NCI-H748 (cell line): ENCODE data around the gene GIT1.

Experiments used
- DNase-seq: peaks from one replicate; lab custom pipeline; 2025; ENCODE audit not compliant: unreplicated experiment; lab: John Stamatoyannopoulos, UW

The GIT1 gene

DNA sequence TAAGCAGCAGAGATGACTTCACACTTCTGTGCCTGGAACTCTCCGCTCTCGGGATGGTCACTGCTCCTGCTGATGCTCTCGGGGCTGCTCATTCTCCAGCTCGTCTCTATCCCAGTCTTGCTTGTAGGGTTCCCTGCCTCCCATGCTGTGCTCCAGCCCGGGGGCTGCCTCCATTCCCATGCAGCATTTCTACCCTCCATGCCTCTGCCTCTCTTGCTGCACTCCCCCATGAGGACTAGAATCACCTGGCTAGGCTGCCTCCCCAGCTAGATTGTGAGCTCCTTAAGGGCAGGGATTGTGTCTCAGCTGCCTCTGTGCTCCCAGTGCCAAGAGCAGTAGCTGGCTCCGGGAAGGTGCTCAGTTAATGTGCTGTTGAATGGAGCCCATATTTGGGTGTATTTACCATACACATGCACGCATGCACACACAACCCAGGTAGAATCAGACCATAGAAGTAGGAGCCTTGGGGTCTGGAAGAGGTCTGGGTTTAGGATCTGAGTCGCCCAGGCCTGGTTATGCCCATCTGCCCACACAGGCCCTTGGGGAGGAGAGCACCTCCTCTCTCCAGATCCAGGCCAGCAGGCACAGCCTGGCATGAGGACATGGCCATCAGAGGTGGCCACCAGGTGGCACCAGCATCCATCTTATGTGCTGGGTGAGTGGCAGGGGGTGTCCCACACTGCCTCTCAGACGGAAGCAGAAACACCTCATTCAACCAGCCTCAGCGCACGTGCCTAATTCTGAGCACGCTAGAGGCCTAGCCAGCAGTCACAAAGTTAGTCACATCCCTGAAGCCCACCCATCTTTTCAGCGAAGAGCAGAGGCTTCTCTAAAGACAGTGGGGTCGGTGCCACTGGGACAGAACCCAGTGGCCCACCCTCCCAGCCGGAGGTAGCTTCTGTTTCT, 9.3 kb downstream of the GIT1 start:
- DNase-seq = peak; percentile 83

DNA sequence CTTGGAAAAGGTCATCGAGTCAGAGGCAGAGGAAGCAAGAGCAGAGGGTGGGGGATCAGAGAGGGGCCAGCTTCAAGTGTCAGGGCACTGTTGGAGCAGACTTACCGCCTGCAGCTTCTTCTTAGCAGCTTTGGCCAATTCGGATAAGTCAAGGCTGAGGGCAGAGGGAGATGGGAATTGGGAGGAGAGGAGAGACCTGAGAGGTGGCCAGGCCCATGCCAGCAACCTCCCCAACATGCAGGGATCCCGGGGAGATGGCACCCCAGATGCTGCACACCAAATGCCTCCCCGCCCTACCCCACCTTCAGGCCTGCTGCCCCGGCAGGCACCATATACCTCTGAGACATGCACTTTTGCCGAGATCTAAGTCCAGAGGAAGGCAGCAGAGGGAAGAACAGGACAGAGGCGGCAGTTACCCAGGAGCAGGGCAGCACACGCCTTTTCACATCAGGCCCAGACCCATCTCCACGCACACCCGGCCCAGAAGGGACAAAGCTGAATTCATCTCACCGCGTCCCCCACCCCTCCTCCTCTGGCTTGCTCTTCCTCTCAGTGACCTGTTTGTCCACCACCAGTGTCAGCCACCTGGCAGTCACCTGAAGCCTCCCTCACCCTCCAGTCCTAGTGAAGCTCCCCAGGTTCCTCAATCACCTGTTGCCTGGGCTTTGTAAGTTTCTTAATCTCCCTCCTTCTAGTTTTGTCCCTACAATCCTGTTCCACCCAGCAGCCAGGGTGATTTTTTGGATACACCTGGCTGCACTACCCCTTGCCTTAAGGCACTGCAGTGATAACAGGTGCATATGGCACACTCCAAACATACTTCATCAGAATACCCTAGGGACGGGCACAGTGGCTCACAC, 10.6 kb downstream of the GIT1 start:
- DNase-seq = no peak

DNA sequence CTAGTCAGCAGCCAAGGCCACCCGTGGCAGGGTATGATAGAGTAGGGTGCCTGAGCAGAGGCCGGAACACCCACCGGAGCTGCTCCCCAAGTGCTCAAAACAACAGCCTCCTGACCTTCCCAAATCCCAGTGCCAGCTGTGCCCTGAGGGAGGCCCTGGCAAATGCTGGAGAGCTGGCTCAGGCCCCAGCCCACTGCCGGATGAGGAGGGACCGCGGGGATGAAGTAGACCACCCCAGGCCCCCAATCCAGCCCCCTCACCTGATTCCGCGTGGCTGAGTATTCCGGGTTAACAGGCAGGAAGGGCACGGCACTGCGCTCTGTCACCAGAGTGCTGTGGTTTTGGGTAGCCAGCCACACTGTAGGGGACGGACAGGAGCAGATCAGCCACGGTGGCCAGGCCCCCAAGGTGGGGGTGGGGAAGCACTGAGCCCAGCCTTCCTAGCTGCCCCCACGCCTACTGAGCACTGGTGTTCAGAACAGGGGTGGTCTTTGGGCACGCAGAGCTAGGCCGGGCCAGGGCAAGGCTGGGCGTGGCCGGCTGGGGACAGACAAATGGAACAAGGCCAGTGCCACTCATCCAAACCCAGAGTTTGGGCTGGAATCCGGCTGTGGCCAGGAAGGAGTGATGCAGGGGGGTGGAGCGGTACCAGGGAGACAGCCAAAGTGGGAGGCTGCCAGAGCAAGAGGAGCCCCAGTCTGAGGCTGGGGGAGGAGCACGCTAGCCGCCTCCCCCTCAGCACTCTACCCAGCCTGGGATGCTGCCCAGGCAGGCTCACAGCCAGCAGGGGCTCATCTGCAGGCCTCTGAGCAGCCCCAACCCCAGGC, 11.8 kb downstream of the GIT1 start:
- no peak for DNase-seq

DNA sequence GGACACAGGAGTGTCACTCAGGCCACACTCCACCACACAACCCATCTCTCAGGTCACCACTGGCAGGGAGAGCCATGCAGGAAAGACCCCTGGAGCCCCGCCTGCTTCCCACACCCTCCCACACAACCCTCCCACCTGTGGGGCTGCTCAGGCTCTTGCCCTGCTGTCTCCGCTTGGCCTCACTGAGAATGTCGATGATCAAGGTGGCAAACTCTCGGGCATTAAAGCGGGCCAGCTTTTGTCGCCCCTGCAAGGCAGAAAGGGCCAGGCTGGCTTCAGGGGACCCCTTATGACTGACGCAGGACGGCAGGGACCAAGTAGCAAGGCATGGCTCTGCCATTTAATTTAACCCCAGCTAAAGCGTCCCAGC, 12.5 kb downstream of the GIT1 start:
- DNase-seq = no peak

DNA sequence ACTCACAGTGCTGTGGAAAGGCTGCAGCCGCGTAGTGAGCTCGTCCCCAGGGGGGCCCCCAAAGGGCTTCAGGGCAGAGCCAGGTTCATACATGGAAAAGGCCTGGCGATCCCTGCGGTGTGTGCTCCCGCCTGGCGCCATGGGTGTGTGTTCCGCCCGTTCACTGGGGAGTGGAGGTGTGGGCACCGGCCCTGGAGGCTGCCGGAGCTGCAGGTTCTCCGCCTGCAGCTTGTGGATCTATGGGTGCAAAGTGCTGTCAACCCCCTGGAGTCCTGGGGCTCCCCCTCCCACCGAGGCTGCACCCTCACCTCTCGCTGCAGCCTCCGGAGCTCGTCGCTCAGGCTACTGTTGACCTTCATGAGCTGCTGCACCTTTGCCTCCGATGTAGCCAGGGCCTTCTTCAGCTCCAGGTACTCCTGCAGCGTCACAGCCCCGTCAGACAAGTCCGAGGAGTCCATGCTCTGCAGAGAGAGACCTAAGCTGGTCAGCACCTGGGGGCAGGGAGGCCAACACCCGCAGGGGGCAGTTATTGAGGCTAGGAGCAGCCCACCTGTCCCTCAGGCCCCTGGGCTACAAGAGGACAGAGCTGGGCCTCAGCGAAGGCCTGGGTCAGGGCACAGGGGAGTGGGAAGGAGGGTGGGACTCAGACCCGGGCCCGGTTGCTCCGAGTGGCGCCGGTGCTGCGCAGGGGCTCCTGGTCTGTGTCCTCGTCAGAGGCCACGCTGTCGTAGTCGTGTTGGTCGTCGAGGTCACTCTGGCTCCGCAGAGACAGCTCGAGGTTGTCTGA, 13.0 kb downstream of the GIT1 start:
- DNase-seq = no peak

DNA sequence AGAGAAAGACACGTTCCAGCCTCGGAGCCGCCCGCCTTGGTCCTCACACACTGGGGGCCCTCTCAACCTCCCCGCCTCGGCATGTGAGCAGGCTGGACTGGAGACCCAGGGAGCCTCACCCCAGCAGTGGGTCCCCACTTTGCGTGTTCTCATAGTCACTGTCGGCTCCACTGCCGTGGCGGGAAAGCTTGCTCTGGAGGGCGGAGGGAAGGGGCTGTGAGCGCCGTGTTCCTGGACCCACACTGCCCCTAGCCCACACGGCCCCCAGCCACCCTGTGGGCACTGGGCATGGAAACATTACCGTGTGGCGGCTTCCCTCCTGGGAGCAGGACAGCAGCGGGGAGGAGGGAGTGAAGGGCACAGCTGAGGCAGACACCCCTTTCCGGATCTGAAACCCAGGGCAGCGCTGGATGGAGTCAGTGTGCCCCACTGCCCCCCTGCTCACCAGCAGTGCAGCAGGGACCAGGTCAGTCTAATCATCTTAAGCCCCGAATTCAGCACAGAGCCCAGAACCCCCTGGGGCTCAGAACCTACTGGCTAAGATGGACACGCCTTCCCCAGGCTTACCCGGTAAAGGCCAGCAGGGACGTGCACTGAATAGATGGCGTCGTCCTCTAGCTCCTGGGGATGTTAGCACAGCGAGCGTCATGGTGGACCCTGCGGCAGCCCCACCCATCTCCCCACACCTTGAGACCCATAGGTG, 13.8 kb downstream of the GIT1 start:
- no peak for DNase-seq

DNA sequence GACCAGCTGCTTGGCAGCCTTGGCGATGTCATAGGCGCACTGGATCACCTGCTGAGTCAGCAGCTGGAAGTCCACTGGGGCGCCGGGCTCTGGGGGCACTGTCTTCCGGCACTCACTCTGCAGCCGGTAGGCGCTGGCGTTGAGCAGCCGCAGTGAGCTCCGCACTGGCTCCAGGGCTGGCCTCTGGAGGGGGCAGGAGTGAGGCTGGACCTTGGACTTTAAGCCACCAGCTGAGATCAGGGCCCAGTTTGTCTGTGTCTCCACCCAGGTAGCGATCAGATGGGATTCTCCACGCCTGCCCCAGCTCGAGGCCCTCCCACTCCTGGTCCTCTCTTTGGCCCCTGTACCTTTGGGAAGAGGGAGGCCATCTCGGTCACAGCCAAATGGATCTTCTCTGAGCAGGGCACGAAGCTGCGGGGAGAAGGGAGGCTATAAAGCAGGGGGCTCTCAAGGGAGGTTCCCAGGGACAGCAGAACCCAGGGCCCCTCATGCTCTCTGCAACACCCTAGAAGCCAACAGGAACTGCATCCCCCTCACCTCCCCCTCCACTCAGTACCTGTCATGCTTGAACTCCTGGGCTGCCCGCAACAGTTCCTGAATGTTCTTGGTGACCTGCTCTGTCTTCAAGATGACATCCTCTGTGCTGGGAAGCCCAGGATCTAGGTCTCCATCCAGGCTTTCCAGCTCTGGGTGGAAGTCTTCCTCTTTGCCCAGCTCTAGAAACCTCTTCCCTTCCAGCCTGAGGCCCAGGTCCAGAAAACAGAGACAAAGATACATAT, 14.5 kb downstream of the GIT1 start:
- no peak for DNase-seq

DNA sequence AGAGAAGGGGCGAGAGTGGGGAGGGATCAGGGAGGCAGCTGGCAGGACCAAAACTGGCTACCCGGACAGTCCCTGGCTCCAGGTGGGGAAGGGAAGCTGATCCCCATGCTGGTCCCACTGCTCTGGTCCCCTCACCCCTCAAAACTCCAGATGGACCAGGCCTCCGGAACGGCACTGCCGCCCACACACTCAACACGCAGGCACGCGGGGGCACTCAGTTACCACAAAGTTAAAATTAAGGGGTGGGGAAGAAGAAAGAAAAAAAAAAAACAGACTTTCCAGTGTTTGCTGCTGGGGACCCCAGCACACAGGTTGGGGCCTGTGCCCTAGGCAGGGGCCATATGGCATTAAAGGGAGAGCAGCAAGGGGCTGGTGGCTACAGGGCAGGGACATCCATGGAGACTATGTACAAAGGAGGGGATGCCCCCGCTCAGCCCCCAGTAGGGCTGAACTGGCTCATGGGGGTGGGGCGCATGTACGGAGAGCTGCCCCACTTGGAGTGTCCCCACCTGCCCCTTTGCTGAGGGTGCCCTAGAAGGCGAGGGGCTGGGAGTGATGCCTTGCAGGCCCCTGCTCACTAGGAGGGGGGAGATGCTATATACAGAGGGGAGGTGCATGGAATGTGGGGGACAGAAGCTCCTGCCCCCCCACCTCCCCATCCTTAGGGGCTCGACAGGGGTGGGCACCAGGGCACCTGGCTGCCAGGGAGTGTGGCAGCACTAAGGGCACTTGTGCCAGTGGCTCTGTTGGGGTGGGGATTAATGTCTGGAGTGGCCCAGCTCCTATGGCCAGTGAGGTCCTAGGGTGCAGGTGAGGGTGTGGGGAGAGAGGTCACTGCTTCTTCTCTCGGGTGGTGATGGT, 15.3 kb downstream of the GIT1 start:
- no peak for DNase-seq

DNA sequence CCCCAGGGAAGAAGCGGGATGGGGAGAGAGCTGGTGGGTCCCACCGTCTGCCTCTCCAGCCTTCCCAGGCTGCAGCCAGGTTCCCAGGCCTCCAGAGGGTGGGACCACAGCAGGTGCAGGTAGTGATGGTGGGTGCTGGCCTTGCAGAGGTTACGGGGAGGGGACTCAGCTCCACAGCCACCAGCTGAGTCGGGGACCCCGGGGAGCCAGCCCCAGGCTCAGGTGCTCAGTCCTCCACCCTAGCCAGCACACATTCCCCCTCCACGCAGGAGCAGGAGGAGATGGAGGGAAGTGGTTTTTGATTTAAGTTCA, 15.9 kb downstream of the GIT1 start:
- no peak for DNase-seq

DNA sequence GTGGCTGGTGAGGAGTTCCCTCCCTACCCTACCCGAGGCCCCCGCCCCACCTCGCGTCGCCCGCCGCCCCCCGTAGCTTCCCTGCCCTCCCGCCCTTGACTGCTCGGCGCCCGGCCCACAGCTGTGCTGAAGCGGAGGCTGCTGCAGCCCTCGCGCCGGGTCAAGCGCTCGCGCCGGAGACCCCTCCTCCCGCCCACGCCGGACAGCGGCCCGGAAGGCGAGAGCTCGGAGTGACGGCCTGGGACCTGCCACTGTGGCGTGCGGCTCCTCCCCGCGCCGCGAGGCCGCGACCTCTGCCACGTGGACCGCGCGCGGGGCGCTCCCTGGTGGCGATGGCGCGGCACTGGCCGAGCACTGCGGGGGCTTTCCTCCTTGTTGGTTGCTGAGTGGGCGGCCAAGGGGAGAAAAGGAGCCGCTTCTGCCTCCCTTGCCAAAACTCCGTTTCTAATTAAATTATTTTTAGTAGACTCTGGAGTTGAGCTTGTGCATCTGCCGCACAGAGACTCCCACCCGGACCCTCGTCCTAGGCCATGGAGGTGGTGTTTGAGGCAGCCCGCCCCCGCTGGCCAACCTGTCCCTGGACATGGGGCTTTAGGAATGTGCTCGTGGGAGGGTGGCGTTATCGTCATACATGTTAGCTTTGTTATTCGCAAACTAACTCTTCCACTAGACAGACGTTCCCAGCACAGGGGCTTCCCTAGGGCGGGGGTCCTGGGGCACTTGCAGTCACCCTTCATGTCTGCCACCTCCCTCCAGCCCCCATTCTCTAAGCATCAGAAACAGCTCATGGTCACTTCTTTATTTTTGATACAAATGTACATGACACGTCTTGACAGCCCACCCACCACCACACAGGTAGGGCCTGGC, 16.5 kb downstream of the GIT1 start:
- no peak for DNase-seq

DNA sequence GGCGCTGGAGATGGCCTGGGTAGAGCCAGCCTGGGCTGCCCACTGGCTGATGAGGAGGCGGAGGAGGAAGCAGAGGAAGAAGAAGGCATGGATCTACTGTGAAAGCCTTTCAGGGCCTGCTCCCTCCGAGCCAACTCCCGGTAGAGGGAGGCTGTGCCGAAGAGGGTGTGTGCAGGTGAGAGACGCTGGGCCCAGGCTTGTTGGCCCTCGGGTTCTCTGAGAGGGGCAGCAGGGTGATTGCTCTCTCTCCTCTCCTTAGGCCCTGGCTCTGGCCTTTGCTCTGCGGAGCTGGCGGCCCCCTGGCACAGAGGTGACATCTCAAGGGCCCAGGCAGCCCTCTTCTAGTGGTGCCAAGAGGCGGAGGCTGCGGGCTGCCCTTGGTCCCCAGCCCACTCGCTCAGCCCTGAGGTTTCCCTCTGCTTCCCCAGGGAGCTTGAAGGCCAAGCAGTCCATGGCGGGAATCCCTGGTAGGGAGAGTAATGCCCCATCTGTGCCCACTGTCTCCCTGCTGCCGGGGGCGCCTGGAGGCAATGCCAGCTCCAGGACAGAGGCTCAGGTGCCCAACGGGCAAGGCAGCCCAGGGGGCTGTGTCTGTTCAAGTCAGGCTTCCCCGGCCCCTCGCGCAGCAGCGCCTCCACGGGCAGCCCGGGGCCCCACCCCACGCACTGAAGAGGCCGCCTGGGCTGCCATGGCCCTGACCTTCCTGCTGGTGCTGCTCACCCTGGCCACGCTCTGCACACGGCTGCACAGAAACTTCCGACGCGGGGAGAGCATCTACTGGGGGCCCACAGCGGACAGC, 17.4 kb downstream of the GIT1 start:
- DNase-seq = no peak

DNA sequence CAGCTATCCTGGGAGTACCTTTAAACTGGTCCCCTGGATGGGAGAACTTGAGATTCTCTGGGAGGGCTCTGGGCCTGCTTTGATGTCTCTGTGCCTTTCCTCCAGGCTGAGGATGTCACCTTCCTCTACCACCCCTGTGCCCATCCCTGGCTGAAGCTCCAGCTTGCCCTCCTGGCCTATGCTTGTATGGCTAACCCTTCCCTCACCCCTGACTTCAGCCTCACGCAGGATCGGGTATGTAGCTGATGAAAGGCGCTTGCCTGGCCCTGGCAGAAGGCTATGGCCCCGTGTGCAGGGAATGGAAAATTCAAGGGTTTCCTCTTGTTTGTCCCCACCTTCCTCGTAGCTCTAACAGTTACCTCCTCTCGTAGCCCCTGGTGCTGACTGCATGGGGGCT, 18.0 kb downstream of the GIT1 start:
- DNase-seq = no peak

DNA sequence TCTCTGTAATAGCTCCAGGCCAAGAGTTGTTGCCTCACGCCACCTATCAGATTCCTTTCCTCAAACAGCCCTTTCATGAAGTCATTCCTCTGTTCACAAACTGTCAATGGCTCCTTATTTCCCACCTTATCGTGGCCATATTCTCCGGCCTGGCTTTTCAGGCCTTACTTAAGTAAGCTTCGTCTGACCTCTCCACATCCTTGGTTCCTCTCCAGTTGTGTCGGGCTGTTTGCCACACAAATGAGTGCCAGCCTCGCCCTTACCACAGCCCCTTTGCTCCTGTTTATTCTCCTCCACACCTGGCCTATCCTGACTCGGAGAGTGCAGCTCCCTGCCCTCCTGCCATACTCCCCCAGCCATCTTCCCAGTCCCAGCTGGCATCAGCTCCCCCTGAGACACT, 18.9 kb downstream of the GIT1 start:
- no peak for DNase-seq

DNA sequence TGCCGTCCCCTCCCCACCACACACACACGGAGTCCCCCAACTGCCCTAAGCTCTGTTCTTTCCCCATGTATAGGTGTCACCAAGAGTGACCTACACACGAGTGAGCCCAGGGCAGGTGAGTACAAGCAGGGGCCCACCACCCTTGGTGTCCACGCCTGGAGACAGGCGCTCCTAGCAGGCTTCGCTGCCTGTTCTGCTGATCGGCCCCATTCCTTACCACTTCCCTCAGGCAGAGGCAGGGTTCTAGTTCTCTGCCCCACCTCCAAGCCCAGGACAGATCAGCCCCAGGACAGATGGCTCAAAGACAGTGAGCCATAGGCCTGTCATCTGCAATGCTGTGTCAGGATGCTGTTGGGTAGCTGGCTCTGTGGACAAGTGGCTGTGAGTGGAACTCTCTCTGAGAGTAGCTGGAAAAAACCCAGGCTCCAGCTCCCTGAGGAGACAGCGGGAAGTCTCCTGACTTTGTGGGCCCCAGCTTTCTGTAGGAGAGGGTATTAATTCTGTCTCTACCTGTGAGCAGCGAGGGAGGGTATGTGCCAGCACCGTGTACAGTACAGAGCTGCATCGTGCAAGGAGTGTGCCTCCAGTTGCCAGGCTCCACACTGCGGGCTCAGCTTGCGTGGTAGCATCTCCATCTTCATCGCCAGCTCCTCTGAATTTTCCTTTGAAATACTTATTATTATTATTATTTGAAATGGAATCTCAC, 20.1 kb downstream of the GIT1 start:
- DNase-seq = no peak

DNA sequence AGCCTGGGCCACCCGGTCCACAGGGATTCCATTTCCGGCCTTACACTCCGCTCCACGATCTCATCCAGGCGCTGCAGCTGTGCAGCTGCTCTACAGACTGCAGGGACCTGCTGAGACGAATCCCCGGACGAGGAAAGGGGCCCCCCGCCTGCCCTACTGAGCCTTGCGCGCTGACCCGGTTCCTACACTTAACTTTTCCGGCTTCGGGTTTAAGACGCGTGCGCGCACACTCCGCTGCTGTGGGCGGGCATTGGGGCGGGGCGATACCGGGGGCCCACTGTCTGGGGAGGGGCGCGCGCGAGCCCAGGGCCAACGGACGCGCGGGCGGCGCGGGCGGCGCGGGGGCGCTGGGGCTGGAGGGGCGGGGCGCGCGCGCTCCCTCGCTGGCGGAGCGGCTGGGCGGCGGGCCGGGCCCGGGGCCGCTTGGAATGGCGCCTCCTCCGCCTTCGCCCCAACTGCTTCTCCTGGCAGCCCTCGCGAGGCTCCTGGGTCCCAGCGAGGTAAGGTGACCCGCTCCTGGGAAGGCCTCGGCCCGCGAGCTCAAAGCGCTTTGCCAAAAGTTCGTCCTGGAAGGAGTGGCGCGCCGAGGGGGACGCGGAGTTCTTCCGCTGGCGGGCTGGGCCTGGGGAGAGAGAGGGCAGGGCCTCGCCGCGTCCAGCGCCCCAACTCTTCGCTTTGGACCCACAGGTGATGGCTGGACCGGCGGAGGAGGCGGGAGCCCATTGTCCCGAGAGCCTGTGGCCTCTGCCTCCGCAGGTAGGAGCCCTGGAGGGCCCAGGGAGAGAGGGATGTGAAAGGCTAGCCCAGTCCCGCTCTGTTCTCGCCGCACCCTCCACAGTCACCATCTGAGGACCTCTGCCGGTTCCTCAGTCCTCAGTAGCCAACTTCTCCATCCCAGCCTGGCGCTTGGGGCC, 20.9 kb downstream of the GIT1 start, which contains the start of gene TP53I13:
TP53I13 (plus strand) TSS at position 371 of the 914 bp plus-strand sequence; CDS start at position 429, 58 bp downstream.
- DNase-seq = peak; percentile 92
